ENCODE data around the gene MRPS18C.

- TF ChIP-seq CTCF (IDR thresholded peaks at IDR 0.05) (no peak), POLR2A (IDR thresholded peaks at IDR 0.05) (no peak)
Observed at GRCh38 chr4:83440899-83441298, 15.0 kb upstream of the MRPS18C start.

Data from transverse colon (tissue), 3 donors.